ENCODE data around the gene SLC6A11.
A peak's percentile ranks its signal among the peaks of the same experiment; 100 is the strongest.

Gene SLC6A11

DNA sequence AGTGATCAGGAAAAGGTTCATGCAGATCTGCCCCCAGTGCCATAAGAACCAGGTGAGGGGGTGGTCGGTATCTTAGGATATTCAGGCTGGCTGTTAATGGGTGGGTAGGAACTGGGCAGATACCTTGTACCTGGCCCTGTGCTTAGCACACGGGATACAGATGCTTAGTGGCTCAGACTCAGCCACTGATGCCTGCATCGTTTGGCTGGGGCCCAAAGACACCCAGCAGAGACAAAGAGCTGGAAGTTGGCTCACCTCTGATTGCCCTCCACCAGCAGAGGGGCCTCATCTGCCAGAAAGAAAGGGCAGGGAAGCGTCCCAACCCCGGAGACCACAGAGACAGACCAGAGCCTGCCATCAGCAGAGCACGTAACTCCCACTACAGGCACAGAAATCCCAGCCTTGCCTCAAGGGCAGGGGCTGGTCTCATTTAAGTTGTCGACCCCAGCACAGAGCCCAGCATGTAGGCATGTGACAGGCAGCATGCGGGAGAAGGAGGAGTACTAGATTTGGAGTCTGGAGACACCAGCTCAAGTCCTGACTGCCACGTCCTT lies 112.5 kb downstream of the SLC6A11 start:
- no peak for DNase-seq

DNA sequence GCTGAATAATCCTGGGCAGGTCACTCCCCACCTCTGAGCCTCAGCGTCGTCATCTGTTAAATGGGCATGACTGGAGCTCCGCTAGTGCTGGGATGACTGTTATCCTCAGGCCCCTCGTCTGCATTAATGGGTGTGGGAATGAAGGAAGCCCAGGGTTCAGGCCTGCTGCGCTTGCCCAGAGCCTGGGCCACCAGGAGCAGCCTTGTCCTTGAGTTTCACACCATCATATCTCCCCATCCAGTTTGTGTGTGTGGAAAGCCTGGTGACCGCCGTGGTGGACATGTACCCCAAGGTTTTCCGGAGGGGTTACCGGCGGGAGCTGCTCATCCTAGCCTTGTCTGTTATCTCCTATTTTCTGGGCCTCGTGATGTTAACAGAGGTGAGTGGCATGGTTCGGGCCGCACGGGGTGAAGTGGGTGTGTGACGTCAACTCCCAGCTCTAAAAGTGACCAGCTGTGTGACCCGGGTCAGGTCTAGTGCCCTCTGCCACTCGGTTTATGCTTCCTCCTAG lies 113.0 kb downstream of the SLC6A11 start:
- no peak for DNase-seq

GRCh38 chr3:10929978-10930665 lies 114.1 kb downstream of the SLC6A11 start:
- no peak for DNase-seq

- no peak for DNase-seq
Observed at GRCh38 chr3:10930666-10931040, 114.6 kb downstream of the SLC6A11 start.

GRCh38 chr3:10932596-10932995 lies 116.6 kb downstream of the SLC6A11 start:
- no peak for DNase-seq

DNA sequence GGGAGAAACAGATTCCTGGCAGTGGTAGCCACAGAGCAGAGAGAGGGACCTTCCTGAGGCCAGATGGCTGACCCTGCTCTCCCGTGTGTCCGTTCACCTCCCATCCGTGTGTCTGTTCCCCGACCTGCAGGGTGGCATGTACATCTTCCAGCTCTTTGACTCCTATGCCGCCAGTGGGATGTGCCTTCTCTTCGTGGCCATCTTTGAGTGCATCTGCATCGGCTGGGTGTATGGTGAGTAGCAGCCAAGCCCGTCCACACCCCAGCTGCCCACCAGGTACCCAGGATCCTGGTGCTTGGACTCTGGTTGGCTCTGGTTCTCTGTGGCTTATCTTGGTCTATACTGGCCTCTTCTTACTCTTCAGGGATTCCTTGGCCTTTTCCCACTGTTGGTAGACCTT lies 117.0 kb downstream of the SLC6A11 start:
- no peak for DNase-seq

DNA sequence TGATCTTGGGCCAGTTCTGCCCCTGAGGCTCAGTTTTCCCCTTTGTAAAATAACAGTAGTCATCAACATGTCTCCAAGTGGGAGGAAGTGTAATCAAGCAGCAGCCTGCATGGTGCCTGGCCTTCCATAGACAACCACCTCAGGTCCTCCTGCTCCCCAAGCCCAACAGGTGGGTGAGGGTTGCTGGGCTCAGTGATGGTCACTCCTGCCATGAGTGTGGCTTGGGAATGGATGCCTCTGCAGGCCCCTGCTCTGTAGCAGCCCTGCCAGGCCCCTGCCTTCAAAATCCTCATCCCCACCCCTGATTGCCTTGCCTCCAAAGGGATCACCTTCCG lies 117.4 kb downstream of the SLC6A11 start:
- no peak for DNase-seq

DNA sequence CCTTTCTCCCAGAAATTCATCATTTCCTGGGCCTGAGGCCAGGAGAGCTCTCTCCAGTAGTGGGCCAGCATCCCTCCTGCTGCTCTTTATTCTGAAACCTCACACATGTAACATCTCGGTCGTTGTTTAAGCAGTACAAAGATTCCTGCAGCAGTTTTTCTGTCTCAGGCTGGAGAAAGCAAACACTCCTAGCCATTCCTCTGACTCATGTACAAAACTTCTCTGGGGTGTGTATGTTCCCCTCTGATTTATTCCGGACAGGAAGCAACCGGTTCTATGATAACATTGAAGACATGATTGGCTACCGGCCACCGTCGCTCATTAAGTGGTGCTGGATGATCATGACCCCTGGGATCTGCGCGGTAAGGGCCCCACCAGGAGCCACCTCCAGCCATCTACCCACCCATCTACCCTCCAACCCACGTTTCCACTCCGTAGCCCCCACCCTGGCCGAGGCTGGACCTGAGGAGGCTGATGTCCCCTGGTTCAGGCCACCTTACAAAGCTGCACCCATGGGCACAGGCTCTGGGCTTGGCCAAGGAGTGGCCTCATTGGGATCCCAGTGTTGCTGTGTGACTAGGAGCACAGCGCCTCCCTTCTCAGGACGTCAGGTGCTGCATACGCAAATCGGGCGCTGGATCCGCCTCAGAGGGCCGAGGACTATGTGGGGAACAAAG lies 117.9 kb downstream of the SLC6A11 start:
- DNase-seq = no peak

GRCh38 chr3:10935028-10935427 lies 119.0 kb downstream of the SLC6A11 start:
- DNase-seq = no peak

- no peak for DNase-seq
Observed at GRCh38 chr3:10935846-10936631, 120.0 kb downstream of the SLC6A11 start.

DNA sequence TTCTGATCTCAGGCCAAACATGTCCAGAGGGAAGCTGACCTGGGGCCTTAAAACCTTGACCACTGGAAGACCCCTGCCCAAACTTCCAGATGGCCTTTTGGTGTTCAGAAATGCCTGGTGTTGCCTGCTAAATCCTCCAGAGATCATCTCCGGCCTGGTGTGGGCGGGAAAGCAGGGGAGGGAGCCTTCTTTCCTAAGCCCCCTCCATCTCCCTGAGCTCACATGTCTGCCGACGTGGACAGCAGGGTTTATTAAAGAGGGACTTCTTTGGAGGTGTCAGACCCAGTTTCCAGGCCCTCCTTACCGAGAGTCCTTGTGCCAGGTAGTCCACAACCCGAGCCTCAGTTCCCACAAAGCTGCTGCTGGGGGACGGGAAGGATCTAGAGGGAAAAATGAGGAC lies 120.7 kb downstream of the SLC6A11 start:
- no peak for DNase-seq

GRCh38 chr3:10937141-10937825 lies 121.3 kb downstream of the SLC6A11 start:
- DNase-seq = no peak

DNA sequence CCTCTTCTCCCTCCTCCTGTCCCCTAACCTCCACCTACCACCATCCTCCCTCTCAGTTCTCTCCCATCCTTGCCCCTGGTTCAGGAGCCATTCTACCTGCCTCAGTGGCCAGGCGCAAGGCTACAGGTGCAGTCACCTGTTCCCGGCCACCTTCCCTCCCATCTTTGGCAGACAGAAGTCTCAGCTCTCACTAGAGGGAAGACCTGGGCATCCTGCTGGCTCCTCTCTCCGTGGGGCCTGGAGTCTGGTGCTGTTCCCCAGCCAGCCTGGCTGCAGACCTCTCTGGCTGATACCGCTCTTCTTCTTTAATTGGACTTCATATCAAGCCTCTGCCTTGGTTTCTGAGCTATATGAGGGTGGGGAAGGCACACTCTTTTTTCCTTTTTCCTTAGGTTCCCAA lies 123.5 kb downstream of the SLC6A11 start:
- no peak for DNase-seq

DNA sequence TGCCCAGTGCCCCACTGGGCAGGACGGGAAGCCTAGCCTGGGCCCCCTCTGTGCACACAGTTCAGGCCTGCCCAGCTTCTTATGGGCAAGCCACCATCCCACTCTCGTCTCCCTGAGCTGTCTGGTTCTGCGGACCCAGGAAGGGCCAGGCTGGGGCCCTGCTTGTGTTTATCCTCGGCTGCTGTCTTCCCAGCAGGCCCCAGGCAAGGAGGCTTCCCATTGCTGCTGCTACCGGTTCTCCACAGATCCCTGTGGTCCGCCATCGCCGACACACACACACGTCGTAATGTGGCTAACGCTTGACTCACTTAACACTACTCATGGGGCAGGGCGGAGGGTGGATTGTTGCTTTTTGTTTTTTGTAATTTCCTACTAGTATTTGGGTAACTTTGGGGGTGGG lies 124.1 kb downstream of the SLC6A11 start:
- no peak for DNase-seq

GRCh38 chr3:10941972-10942371 lies 125.9 kb downstream of the SLC6A11 start:
- DNase-seq = peak in 3 of 58 donors; percentile 7 to 18 (median 14)

GRCh38 chr3:10942690-10943205 lies 126.7 kb downstream of the SLC6A11 start:
- DNase-seq = peak in 2 of 58 donors; percentile 28 to 29

GRCh38 chr3:10944866-10945265 lies 128.8 kb downstream of the SLC6A11 start:
- no peak for DNase-seq

GRCh38 chr3:10945683-10946287 lies 129.8 kb downstream of the SLC6A11 start:
- peak in 51 of 58 donors; percentile 12 to 90 (median 52) for DNase-seq

GRCh38 chr3:10946526-10946925 lies 130.5 kb downstream of the SLC6A11 start:
- DNase-seq = no peak

- DNase-seq = no peak
Observed at GRCh38 chr3:10948326-10948725, 132.3 kb downstream of the SLC6A11 start.

DNA sequence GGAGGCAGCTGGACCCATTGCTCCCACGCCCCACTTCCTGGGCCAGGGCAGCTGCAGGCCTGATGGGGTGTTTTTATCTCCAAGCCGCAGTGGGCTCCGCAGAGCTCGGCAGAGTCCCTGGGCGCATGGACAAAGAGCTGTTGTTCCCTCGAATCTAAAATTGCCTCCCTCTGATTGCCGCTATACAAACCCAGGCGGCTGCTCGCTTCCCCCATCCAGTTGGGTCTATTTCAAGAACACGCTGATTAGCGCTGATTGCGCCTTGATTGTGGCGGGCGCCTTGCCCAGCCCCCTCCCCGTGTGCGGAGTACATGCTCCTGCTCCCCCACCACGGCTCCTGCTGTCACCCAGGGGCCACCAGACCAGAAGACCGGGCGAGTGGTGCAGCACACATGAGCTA lies 133.2 kb downstream of the SLC6A11 start:
- peak in 53 of 58 donors; percentile 18 to 85 (median 69) for DNase-seq
